Measurements from ENCODE around the gene CDH11.

The CDH11 gene

GRCh38 chr16:65021852-65022595, 99.8 kb downstream of the CDH11 start:
- DNase-seq: no peak

DNA sequence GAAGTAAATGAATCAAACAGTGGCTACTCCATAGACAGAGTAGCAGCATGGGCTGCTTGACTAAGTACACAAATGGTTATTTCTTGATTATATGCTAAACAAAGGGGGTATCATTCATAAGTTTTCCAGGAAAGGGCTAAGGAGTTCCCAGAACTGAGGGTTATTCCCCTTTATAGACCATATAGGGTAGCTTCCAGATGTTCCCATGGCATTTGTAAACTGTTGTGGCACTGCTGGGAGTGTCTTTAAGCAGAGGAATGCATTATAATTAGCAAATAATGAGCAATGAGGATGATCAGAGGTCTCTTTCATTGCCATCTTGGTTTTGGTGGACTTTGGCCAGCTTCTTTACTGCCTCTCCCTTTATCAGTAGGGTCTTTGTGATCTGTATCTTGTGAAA, 105.1 kb downstream of the CDH11 start:
- DNase-seq: no peak

- DNase-seq: no peak
These were observed 106.3 kb downstream of the CDH11 start for GRCh38 chr16:65015599-65015998.

- no peak for DNase-seq
These were observed 109.5 kb downstream of the CDH11 start for GRCh38 chr16:65012357-65012756.

- no peak for DNase-seq
These were observed 111.7 kb downstream of the CDH11 start for GRCh38 chr16:65010125-65010524.

DNA sequence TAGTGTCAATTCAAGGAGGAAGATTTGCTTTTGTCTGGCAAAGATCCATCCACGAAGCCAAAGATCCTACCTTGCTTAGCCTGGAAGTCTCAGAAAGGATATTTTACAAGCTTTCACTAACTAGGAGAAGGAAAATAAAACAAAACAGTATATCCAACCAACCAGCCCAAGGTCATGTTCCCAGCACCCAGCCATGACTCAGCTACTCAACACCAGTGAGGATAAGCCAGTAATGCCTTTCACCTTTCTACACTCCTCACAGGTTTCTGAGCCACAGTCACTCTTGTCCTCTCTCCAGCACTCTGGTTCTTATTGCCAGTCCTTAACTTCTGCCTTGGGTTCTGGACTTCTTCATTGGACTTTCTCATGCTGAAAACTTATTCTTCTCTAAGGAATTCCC, 116.2 kb downstream of the CDH11 start:
- no peak for DNase-seq

- DNase-seq: no peak
These were observed 117.3 kb downstream of the CDH11 start for GRCh38 chr16:65004570-65004969.

- DNase-seq: no peak
These were observed 118.2 kb downstream of the CDH11 start for GRCh38 chr16:65003621-65004020.

DNA sequence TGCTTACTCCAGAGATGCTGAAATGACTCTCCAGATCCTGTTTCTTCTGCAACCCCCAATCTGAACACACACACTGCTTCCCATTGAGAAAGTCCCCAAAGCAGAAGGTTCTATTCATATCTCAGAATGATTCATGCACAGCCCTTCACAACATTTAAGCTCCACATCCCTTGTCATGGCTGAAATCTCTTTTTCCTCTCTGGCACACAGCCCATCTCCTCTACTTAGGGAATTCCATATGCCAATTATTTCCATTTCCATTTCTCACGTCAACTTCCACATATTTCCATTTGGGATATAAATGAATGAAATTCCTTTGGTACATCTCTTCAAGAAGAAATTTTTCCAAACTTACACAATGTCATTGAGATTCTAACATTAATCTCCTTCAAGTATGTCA, 119.6 kb downstream of the CDH11 start:
- no peak for DNase-seq

- no peak for DNase-seq
These were observed 121.2 kb downstream of the CDH11 start for GRCh38 chr16:65000654-65001053.

DNA sequence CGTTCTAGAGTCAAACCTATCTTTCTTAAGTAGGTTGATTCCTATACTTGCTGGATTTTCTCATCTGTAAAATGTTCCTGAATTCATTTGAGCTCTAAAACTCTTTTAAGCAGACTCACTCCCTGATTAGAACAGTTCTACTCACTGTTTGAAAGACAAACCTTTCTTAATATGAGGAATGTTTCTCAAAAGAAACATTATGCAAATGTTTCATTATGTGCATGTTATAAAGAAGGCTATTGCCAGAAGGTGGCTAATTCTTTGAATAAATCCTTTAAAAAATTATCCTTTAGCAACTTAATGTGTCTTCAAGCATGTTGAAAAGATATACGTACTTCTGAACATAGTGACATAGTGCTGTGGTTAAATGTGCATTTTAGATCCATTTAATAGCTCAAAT, 124.1 kb downstream of the CDH11 start:
- no peak for DNase-seq

GRCh38 chr16:64997121-64997520, 124.7 kb downstream of the CDH11 start:
- no peak for DNase-seq

GRCh38 chr16:64996641-64997040, 125.2 kb downstream of the CDH11 start:
- DNase-seq: no peak

DNA sequence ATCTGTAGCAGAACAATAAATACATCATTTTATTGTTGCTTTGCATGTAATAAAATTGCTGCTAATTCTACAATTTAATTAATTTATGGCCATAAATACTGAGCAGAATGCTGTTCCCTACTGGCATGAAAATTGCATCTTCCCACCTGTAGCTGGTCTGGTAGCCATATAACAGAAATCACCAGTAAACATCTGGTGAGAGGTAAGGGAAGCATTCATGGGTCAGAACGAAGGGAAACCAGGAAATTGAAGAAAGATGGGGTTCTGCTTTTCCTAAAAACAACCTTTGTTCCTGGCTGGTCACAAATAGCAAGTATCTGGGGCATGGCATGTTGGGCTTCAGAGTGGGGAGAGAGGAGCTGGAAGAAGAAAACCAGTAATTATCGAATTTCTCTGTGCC, 128.4 kb downstream of the CDH11 start:
- DNase-seq: no peak

- no peak for DNase-seq
These were observed 130.9 kb downstream of the CDH11 start for GRCh38 chr16:64991001-64991400.

- no peak for DNase-seq
These were observed 131.8 kb downstream of the CDH11 start for GRCh38 chr16:64990101-64990500.

DNA sequence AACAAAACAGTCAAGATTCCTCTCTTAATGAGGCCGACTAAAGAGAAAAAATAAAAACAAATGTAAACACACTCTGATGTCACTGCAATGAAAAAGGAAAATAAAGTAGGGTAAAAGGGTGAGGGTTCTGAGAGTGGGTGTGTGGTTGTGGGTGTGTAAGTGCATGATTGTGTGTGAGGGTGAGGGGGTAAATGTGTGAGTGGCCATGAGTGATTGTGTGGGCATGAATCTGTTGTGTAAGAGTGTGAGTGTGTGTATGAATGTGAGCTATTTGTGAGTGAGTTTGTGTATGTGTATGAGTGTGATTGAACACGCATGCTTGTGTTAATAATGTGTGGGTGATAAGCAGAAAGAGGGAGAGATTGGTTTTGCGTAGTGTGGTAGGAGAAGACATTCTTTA, 132.8 kb downstream of the CDH11 start:
- no peak for DNase-seq

- peak; percentile 4 for DNase-seq
These were observed 137.9 kb downstream of the CDH11 start for GRCh38 chr16:64983963-64984362.

- no peak for DNase-seq
These were observed 138.6 kb downstream of the CDH11 start for GRCh38 chr16:64983231-64983630.

- no peak for DNase-seq
These were observed 139.3 kb downstream of the CDH11 start for GRCh38 chr16:64982581-64982980.

DNA sequence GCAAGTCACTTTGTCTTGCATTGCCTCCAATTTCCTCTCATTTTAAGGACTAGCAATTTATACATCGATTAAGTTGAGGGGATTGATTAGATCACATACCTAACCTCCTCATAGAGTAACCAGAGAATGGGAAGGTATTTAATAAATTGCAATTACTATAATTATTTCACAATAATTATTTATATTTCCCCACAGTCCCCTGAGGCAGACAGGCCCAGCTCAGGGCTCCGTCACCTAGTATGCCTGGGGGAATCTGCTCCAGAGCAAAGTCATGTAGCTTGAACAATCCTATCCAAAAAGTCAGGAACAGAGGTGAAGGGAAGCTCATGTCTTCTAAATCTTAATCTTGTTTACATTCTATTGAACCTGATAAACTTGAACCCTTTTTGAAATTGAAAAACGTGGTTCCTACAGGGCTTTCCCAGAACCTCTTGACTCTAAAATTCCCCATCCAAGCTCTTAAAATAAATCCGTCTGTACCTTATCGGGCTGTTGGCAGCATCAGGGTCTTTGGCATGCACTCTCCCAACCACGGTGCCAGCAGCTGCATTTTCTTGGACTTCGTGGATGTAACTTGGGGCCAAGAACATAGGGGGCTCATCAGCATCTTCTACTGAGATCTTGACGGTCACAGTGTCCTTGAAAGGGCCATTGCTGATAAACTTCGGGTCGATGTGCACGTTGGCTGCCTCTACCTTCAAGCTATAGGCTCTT, 140.1 kb downstream of the CDH11 start:
- DNase-seq: no peak

- no peak for DNase-seq
These were observed 144.5 kb downstream of the CDH11 start for GRCh38 chr16:64977206-64977920.

DNA sequence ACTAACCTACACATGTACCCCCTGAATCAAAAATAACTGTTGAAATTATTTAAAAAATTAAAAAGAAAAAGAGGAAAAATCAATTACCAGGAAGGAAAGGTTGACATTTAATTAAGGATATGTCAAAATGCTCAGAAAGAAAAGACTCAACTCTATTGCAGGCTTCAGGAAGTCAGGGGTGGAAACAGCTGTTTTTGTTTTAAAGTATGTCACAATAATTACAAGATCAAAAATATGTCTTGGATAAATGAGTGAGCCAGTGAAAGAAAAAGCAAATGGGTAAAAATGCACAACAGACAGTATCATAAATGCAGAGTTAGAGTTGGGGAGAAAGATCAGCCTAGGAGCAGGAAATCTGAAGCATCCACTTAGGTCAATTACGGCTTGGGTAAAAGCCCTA, 146.0 kb downstream of the CDH11 start:
- no peak for DNase-seq

- no peak for DNase-seq
These were observed 147.5 kb downstream of the CDH11 start for GRCh38 chr16:64974381-64974780.
